ENCODE data around the gene SYNGR1.
"Not testable (repeated sequence)": the region's sequence is repeated elsewhere in the genome, so short reads cannot be mapped to it uniquely, and the experiment has no call there.

Gene SYNGR1

GRCh38 chr22:39405346-39406085 lies 55.7 kb downstream of the SYNGR1 start:
- no peak for DNase-seq (ENCODE audit: low read depth in 2 of 2)

- no peak for DNase-seq (ENCODE audit: low read depth in 2 of 2)
Measured at GRCh38 chr22:39408173-39408572, 58.4 kb downstream of the SYNGR1 start.

- no peak for DNase-seq (ENCODE audit: low read depth in 2 of 2)
Measured at GRCh38 chr22:39408807-39409206, 59.0 kb downstream of the SYNGR1 start.

GRCh38 chr22:39409516-39410029 lies 59.8 kb downstream of the SYNGR1 start:
- DNase-seq (ENCODE audit: low read depth in 2 of 2): no peak

- DNase-seq (ENCODE audit: low read depth in 2 of 2): no peak
Measured at GRCh38 chr22:39410264-39410663, 60.5 kb downstream of the SYNGR1 start.

GRCh38 chr22:39411828-39412365 lies 62.1 kb downstream of the SYNGR1 start:
- DNase-seq (ENCODE audit: low read depth in 2 of 2): not testable (repeated sequence)

GRCh38 chr22:39413204-39413603 lies 63.4 kb downstream of the SYNGR1 start:
- not testable (repeated sequence) for DNase-seq (ENCODE audit: low read depth in 2 of 2)

- DNase-seq (ENCODE audit: low read depth in 2 of 2): no peak
Measured at GRCh38 chr22:39414377-39414776, 64.6 kb downstream of the SYNGR1 start.

GRCh38 chr22:39414886-39415285 lies 65.1 kb downstream of the SYNGR1 start:
- no peak for DNase-seq (ENCODE audit: low read depth in 2 of 2)

- DNase-seq (ENCODE audit: low read depth in 2 of 2): no peak
Measured at GRCh38 chr22:39415506-39415905, 65.7 kb downstream of the SYNGR1 start.

- DNase-seq (ENCODE audit: low read depth in 2 of 2): no peak
Measured at GRCh38 chr22:39416319-39416718, 66.5 kb downstream of the SYNGR1 start.

- DNase-seq (ENCODE audit: low read depth in 2 of 2): no peak
Measured at GRCh38 chr22:39417641-39418040, 67.8 kb downstream of the SYNGR1 start.

GRCh38 chr22:39418696-39419095 lies 68.9 kb downstream of the SYNGR1 start:
- no peak for DNase-seq (ENCODE audit: low read depth in 2 of 2)

GRCh38 chr22:39419096-39419495 lies 69.3 kb downstream of the SYNGR1 start:
- DNase-seq (ENCODE audit: low read depth in 2 of 2): no peak

- DNase-seq (ENCODE audit: low read depth in 2 of 2): no peak
Measured at GRCh38 chr22:39419911-39420310, 70.1 kb downstream of the SYNGR1 start.

- no peak for DNase-seq (ENCODE audit: low read depth in 2 of 2)
Measured at GRCh38 chr22:39421691-39422090, 71.9 kb downstream of the SYNGR1 start.

GRCh38 chr22:39422101-39422500 lies 72.3 kb downstream of the SYNGR1 start:
- no peak for DNase-seq (ENCODE audit: low read depth in 2 of 2)

GRCh38 chr22:39422721-39423120 lies 72.9 kb downstream of the SYNGR1 start:
- no peak for DNase-seq (ENCODE audit: low read depth in 2 of 2)

GRCh38 chr22:39423976-39424375 lies 74.2 kb downstream of the SYNGR1 start:
- no peak for DNase-seq (ENCODE audit: low read depth in 2 of 2)

GRCh38 chr22:39426380-39427043 lies 76.7 kb downstream of the SYNGR1 start:
- DNase-seq (ENCODE audit: low read depth in 2 of 2): no peak

- no peak for DNase-seq (ENCODE audit: low read depth in 2 of 2)
Measured at GRCh38 chr22:39427751-39428596, 78.2 kb downstream of the SYNGR1 start.

GRCh38 chr22:39428597-39429071 lies 78.8 kb downstream of the SYNGR1 start:
- no peak for DNase-seq (ENCODE audit: low read depth in 2 of 2)

Data from stimulated activated CD4-positive, alpha-beta T cell treated with anti-CD3 and anti-CD28 coated beads, Interleukin-12 subunit alpha, Interleukin-12 subunit beta, amount 100 ng/mL, for 24 hours (primary cell).